Stimulated activated CD4-positive, alpha-beta T cell treated with anti-CD3 and anti-CD28 coated beads, Interleukin-2, amount 100 ng/mL, for 24 hours (primary cell): ENCODE data around the gene PDZD4.

Source experiments
- DNase-seq, 2 donors: peaks; one replicate each; pipeline ENCODE4 v3.0.0-alpha.2; 2020

Gene PDZD4

GRCh38 chrX:153769158-153769864, 61.0 kb downstream of the PDZD4 start:
- no peak for DNase-seq

GRCh38 chrX:153768311-153769157, 61.8 kb downstream of the PDZD4 start:
- no peak for DNase-seq

- DNase-seq, result no peak
Measured at GRCh38 chrX:153767674-153768055, 62.7 kb downstream of the PDZD4 start.

GRCh38 chrX:153766871-153767673, 63.3 kb downstream of the PDZD4 start:
- DNase-seq, result no peak

- DNase-seq, result peak; percentile 41
Measured at GRCh38 chrX:153766098-153766817, 64.1 kb downstream of the PDZD4 start.

- no peak for DNase-seq
Measured at GRCh38 chrX:153765138-153766079, 64.9 kb downstream of the PDZD4 start.

GRCh38 chrX:153764786-153765137, 65.6 kb downstream of the PDZD4 start:
- no peak for DNase-seq

- peak; percentile 78 to 82 for DNase-seq
Measured at GRCh38 chrX:153763989-153764755, 66.2 kb downstream of the PDZD4 start, which contains the start of gene PLXNB3. TSS of gene PLXNB3 (plus strand) at chrX:153764249. CDS start at chrX:153765536, 1,287 bp downstream.

GRCh38 chrX:153763298-153763932, 66.9 kb downstream of the PDZD4 start:
- DNase-seq, result no peak

- no peak for DNase-seq
Measured at GRCh38 chrX:153762626-153763173, 67.6 kb downstream of the PDZD4 start.

- no peak for DNase-seq
Measured at GRCh38 chrX:153761863-153762262, 68.5 kb downstream of the PDZD4 start.

GRCh38 chrX:153755136-153755535, 75.2 kb downstream of the PDZD4 start:
- no peak for DNase-seq
